GM12878 (cell line): ENCODE measurements around the gene CLNK. TPM values are rescaled to one million over a fixed set of nuclear protein-coding genes. Genes with fewer than 3 reads are reported as not detected.

Source experiments
- ATAC-seq: fragments of 200-7000 bp; cut with Tn5 transposase; 3 replicates; pipeline ENCODE4 v1.9.1; 2020; ENCODE audit warnings: mild to moderate bottlenecking, moderate library complexity
- BruUV-seq: library from RNA; stranded (reverse); fragments of 400-500 nt; replicated peaks from 2 replicates; lab custom pipeline; 2021; lab: Mats Ljungman, UMichigan
- CTCF ChIA-PET: fragments of 300-600 bp; sonication (Branson Sonifier 250); formaldehyde crosslinking; extraction: SDS; loops from one replicate; lab custom pipeline; 2021; ENCODE audit warnings: inconsistent platforms; lab: Yijun Ruan, JAX
- POLR2A ChIA-PET: fragments of 350-600 bp; formaldehyde crosslinking; extraction: SDS; loops from one replicate; lab custom pipeline; 2021; ENCODE audit warnings: inconsistent platforms; lab: Charles Lee
- RAD21 ChIA-PET: fragments of 300-600 bp; sonication (Branson Sonifier 250); formaldehyde crosslinking; loops from one replicate; lab custom pipeline; 2023; ENCODE audit warnings: antibody characterized with exemption; ENCODE audit not compliant: unreplicated experiment; lab: Charles Lee
- SMC1A ChIA-PET: fragments of 300-600 bp; sonication (Branson Sonifier 250); formaldehyde crosslinking; loops from one replicate; lab custom pipeline; 2023; ENCODE audit not compliant: unreplicated experiment, uncharacterized antibody; lab: Charles Lee
- DNase-seq: peaks from one replicate; pipeline ENCODE4 v3.0.0-alpha.2; 2011; ENCODE audit warnings: low read depth, low spot score
- FAIRE-seq: peaks from 3 replicates; lab custom pipeline; 2011; peaks lifted over from hg19 to GRCh38; lab: Jason Lieb, UNC
- H2AFZ ChIP-seq: 2 replicates; pipeline ENCODE4 v1.6.0; 2011; ENCODE audit warnings: low read depth, low read length, control low read depth; ENCODE audit not compliant: control insufficient read depth
- H3K27ac ChIP-seq: 2 replicates; pipeline ENCODE4 v1.5.1; 2011; ENCODE audit warnings: control low read depth; ENCODE audit not compliant: control insufficient read depth, insufficient read depth
- H3K27me3 ChIP-seq, 2 experiments: replicated peaks in 1 of 2; 2 replicates each; pipeline versions ENCODE4 v1.6.0 to v1.6.1; 2011; ENCODE audit warnings: low read length in 1 of 2; ENCODE audit not compliant: control insufficient read depth in 2 of 2, insufficient read depth in 2 of 2
- H3K36me3 ChIP-seq, 2 experiments: 2 replicates each; pipeline ENCODE4 v1.5.1; 2011; ENCODE audit warnings: low read length in 1 of 2; ENCODE audit not compliant: control insufficient read depth in 2 of 2, insufficient read depth in 2 of 2
- H3K4me1 ChIP-seq: 2 replicates; pipeline ENCODE4 v1.6.1; 2011; ENCODE audit warnings: mild to moderate bottlenecking, low read length, moderate library complexity, mixed read lengths; ENCODE audit not compliant: control insufficient read depth, insufficient read depth
- H3K4me2 ChIP-seq: 2 replicates; pipeline ENCODE4 v1.6.0; 2011; ENCODE audit warnings: control low read depth; ENCODE audit not compliant: control insufficient read depth, insufficient read depth
- H3K4me3 ChIP-seq: fragments of 200-600 bp; sonication (generic); 2 replicates; pipeline ENCODE4 v1.5.1; 2016
- H3K79me2 ChIP-seq: 2 replicates; pipeline ENCODE4 v1.6.0; 2011; ENCODE audit warnings: low read length; ENCODE audit not compliant: control insufficient read depth, insufficient read depth
- H3K9ac ChIP-seq: 2 replicates; pipeline ENCODE4 v1.8.0; 2011; ENCODE audit warnings: low read length, control low read depth, mixed read lengths; ENCODE audit not compliant: control insufficient read depth, insufficient read depth
- H3K9me3 ChIP-seq: replicated peaks from 3 replicates; pipeline ENCODE4 v1.5.1; 2011; ENCODE audit warnings: mild to moderate bottlenecking, low read length; ENCODE audit not compliant: control insufficient read depth, insufficient read depth
- H4K20me1 ChIP-seq: 2 replicates; pipeline ENCODE4 v1.6.0; 2011; ENCODE audit not compliant: control insufficient read depth, insufficient read depth
- ATF7 ChIP-seq: fragments of 450-650 bp; IDR thresholded peaks from 2 replicates; pipeline ENCODE4 v1.6.1; 2016; ENCODE audit warnings: low read depth, mild to moderate bottlenecking
- BRCA1 ChIP-seq: IDR thresholded peaks from 2 replicates; pipeline ENCODE4 v1.6.1; 2011; ENCODE audit warnings: low read depth, low read length, improper control_type of control experiment
- CBX3 ChIP-seq: fragments of 200-600 bp; sonication (generic); IDR thresholded peaks from 2 replicates; pipeline ENCODE4 v1.6.1; 2016; ENCODE audit warnings: low read depth, borderline replicate concordance
- CBX5 ChIP-seq: sonication (generic); IDR thresholded peaks from 2 replicates; pipeline ENCODE4 v1.6.1; 2016; ENCODE audit warnings: low read depth, moderate library complexity, mild to moderate bottlenecking, inconsistent platforms
- MYC ChIP-seq: IDR thresholded peaks from 2 replicates; pipeline ENCODE4 v1.6.1; 2011; ENCODE audit warnings: mild to moderate bottlenecking, low read length, moderate library complexity, inconsistent platforms; ENCODE audit not compliant: insufficient read depth, insufficient replicate concordance, insufficient read length, severe bottlenecking
- NR2C1 ChIP-seq: fragments of 450-650 bp; IDR thresholded peaks from 2 replicates; pipeline ENCODE4 v1.6.1; 2017; ENCODE audit warnings: antibody characterized with exemption, mild to moderate bottlenecking, moderate library complexity
- NR2F1 ChIP-seq: fragments of 450-650 bp; conservative IDR thresholded peaks from 2 replicates; pipeline ENCODE4 v1.6.1; 2017; ENCODE audit warnings: mild to moderate bottlenecking
- POLR2AphosphoS5 ChIP-seq: IDR thresholded peaks from 2 replicates; pipeline ENCODE4 v1.6.1; 2011; ENCODE audit warnings: mild to moderate bottlenecking, low read length, inconsistent platforms
- SIN3A ChIP-seq: IDR thresholded peaks from 2 replicates; pipeline ENCODE4 v1.6.1; 2012; ENCODE audit warnings: low read depth, low read length, improper control_type of control experiment
- SMAD1 ChIP-seq: fragments of 450-650 bp; IDR thresholded peaks from 2 replicates; pipeline ENCODE4 v1.6.1; 2018; ENCODE audit warnings: mild to moderate bottlenecking, low read depth; ENCODE audit not compliant: partially characterized antibody
- STAT1 ChIP-seq: fragments of 450-650 bp; conservative IDR thresholded peaks from 2 replicates; pipeline ENCODE4 v1.6.1; 2014; ENCODE audit warnings: antibody characterized with exemption, mild to moderate bottlenecking
- YBX1 ChIP-seq: fragments of 450-650 bp; IDR thresholded peaks from 2 replicates; pipeline ENCODE4 v1.6.1; 2016; ENCODE audit warnings: antibody characterized with exemption
- WGBS: methylation state at CpG from one replicate; pipeline ENCODE4 v1.1.6; 2016; ENCODE audit warnings: low lambda C conversion rate; ENCODE audit not compliant: insufficient replicate concordance, insufficient coverage; ENCODE audit errors: missing lambda C conversion rate; 5-methylcytosine and 5-hydroxymethylcytosine counted together
- in situ Hi-C: fragments of 300-500 bp; cut with MboI; formaldehyde crosslinking; loops from 9 replicates; pipeline ENCODE4 v1.14.3; 2018; ENCODE audit warnings: mixed read lengths
- intact Hi-C: fragments of 100-400 bp; cut with micrococcal nuclease; formaldehyde crosslinking; loops from one replicate; pipeline ENCODE4 v1.14.2; 2022; ENCODE audit not compliant: unreplicated experiment
- polyA plus RNA-seq, 11 experiments: library from polyadenylated mRNA; depleted of rRNA in 4 of 11; unstranded in 6 of 11; stranded (reverse) in 5 of 11; fragments of >200 nt; fragmentation: Nextera tagmentation in 4 of 11; fragmentation: Illumina TruSeq in 1 of 11; extraction: Ambion mirVana in 4 of 11; extraction: Trizol in 1 of 11; gene quantifications; 1 replicate in 1 of 11; 2 replicates in 10 of 11; pipeline versions ENCODE4 v1.2.1 to v1.2.3, GENCODE V29; 2011 to 2016; ENCODE audit warnings: inconsistent platforms in 2 of 11, missing spikeins in 2 of 11, low read depth in 1 of 11
- total RNA-seq, 4 experiments: library from RNA; depleted of rRNA in 3 of 4; stranded (reverse); fragments of >200 nt in 3 of 4; fragmentation: Illumina TruSeq in 1 of 4; extraction: Trizol in 1 of 4; gene quantifications; 2 replicates each; pipeline versions ENCODE4 v1.2.1 to v1.2.3, GENCODE V29; 2013 to 2021

Gene CLNK
- total and polyA plus RNA-seq, 10 of the 15 experiments (the other 5 are each of a cell fraction or from before 2014, with no cell fraction given), result 2.1 to 14.3 (median 2.7) TPM

DNA sequence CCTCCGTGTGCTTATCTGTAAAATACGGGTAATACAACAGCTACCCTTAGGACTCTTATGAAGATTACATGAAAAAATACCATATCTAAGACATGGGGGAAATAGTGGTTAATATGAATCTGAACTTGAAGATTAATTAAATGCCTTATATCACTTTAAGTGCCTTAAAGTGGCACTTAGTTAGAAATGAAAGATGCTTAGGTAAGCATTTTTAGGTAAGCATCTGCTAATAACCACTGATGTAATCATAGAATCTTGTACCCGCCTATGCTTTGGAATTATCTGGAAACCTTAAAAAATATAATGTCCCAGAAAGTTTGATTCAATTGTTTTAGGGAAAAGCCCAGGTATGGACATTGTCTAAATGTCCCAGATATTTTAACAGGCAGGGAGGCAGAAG is 12.2 kb downstream of the CLNK start:
- intact Hi-C loops (loop anchor here (5.0 kb wide), 1 partner anchor 60 kb away; no protein-coding TSS in a partner anchor), in situ Hi-C loops (no loop called here)
- Histone ChIP-seq H3K27me3 (no peaks in the 10 kb centered on the region), H3K36me3 (no peaks in the 10 kb centered on the region; a peak in 1 of 4 replicates), H3K9me3 (peaks cover 8% of the 10 kb centered on the region; the same call in 2 of the 3 replicates), H3K9ac (no peak overlapping the region), H3K27ac (0 out of 2 replicates have a peak overlapping the region, but pooled peaks have one; percentile 57), H3K4me1 (peaks cover 29% of the 10 kb centered on the region), H2AFZ (no peak overlapping the region), H3K79me2 (no peaks in the 10 kb centered on the region; the same call in 1 of the 2 replicates), H4K20me1 (no peaks in the 10 kb centered on the region), H3K4me3 (no peak overlapping the region), H3K4me2 (peak overlapping the region; percentile 21)
- ChIA-PET RAD21 (interaction anchor here (0.9 kb wide), 1 partner anchor 60 kb away, joined by 3 read pairs; no protein-coding TSS in a partner anchor), SMC1A (interaction anchor here (1.0 to 11.5 kb wide), 11 partner anchors 12 to 74 kb away, joined by 3 to 139 read pairs (median 6); partner anchors contain the start of gene CLNK), CTCF (interaction anchor here (0.6 to 1.5 kb wide), 3 partner anchors 11 to 75 kb away, joined by 3 to 6 read pairs (median 4); no protein-coding TSS in a partner anchor), POLR2A (interaction anchor here (1.3 to 2.9 kb wide), 2 partner anchors 10 to 60 kb away, joined by 3 to 10 read pairs; no protein-coding TSS in a partner anchor)
- no peak for FAIRE-seq
- no peak for DNase-seq
- ATAC-seq, result no peak
- WGBS, result 74% methylated on average over 3 of the region's 3 CpGs
- no TSS peak for BruUV-seq
- TF ChIP-seq CBX3, result no peak
- no peak for TF ChIP-seq YBX1
- no peak for TF ChIP-seq SMAD1
- TF ChIP-seq BRCA1, result no peak
- TF ChIP-seq SIN3A, result no peak
- no peak for TF ChIP-seq POLR2AphosphoS5
- no peak for TF ChIP-seq CBX5
- TF ChIP-seq NR2C1, result no peak
- no peak for TF ChIP-seq NR2F1
- no peak for TF ChIP-seq MYC
- TF ChIP-seq ATF7, result no peak
- TF ChIP-seq STAT1, result no peak
